ENCODE results near the gene ING5.
A peak's percentile ranks its signal among the peaks of the same experiment; 100 is the strongest.

The ING5 gene

DNA sequence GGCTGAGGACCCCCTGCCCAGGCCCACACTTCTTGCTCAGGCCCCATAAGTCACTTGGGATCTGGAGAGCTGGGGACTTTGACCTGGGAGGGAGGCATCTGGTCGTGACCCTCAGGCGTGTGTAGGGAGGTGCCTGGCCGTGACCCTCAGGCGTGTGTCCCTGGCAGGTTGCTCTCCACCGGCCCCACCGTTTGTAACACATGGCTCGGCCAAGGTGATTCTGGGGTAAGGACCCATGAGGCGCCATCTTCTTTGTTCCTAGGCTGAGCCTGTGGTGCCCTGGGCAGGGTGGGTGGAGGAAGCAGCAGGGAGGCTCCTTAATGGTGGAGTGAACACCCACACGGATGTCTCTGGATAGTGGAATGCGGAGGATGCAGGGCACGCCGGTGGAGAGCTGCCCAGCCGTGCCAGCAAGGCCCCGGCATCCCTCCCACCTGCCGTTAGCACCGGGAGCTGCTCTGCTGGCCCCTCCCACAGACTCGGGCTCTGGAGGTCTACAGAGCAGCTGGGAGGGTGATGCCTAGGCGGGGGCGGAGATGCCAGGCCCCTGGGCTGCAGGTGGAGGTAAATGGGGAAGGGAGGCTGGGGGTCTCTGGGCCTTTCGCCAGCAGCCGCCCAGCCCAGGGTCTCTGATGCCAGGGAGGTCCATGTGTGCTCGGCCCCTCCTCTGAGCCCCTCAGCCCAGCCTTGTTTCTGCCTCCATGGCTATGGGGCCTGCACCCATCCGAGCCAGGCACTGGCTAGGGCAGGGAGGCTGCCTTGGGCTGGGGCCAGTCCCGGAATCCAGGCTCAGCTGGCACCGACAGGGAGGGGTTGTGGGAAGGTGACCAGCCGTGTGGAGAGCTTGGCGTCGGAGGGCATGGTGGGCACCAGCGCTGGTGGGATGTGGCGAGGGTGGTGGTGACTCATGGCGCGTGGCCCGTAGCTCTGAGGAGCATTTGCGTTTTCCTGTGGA is 73.7 kb downstream of the ING5 start:
- peak; percentile 23 for DNase-seq (ENCODE audit: low spot score)
- no peak for TF ChIP-seq CTCF (IDR thresholded peaks at IDR 0.05; ENCODE audit: extremely low read depth, insufficient read depth, missing control alignments)
- in situ Hi-C loops (cut with MboI; ENCODE audit: low pct_unique_long_range_greater_than_20kb, low sequenced_read_pairs, unreplicated experiment), result no loop called here

DNA sequence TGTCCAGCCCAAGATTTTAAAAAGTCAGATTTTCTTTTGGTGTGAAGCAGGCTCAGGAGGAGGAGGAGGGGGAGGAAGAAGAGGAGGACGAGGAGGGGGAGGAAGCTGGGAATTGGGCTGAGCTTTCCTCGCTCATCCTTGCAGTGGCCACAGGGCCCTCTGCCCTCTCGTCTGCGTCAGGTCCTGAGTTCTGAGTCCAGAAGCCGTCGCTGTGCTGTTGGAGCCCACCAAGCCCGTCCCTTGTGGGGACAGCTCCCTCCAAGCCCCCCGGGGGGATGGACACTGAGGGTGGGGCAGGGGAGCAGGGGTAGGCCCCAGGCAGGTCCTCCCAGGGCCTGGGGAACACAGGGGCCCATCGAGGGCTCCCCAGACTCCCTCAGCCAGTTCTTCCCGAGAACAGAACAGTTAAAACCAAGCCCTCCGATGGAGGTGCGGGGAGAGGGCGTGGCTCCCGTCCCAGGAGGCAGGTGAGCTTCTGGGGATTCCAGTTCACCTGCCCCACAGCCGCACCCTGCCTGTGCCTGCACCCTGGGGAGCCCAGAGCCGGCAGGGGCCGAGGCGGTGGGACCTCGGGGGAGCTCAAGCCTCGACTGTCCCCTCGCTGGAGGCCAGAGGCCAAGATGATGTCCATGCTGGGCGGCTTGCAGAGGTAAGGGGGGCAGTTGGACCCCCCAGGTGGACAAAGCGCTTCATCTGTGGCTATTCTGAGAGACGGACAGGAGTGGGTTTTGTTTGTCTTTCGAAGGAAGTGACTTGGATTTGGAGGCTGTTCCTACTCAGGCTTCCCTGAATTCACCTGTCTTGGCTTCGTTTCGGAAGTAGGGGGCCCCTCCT is 74.7 kb downstream of the ING5 start, which contains the start of gene GAL3ST2:
TSS of gene GAL3ST2 (plus strand) at position 487 of the 834 bp plus-strand sequence. CDS start at position 621, 134 bp downstream.
- peak; percentile 17 for DNase-seq (ENCODE audit: low spot score)
- in situ Hi-C loops (cut with MboI; ENCODE audit: low pct_unique_long_range_greater_than_20kb, low sequenced_read_pairs, unreplicated experiment), result no loop called here
- no peak for TF ChIP-seq CTCF (IDR thresholded peaks at IDR 0.05; ENCODE audit: extremely low read depth, insufficient read depth, missing control alignments)

DNA sequence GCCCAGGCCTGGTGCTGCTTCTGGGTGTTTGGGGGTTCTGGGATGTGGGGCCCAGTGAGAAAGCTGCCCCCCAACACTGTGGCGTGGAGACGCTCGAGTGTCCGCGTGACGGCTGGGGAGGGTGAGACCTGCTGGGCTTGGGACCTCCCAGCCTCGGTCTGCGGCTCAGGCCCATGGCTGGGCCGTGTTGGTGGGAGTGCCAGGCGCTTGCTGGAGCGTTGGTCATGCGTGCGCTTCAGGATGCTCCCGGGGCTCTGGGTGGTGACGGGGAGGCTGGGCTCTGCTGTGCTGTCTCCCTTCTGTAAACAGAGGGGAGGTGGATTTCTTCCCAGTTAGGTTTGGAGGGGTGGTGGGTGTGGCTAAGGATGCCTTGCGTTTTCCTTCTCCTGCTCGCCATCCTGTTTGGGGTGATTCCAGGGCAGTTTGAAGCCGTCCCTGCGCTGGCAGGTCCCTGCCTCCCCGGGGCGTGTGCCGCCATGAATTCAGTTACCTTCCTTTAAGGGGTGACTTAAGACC is 75.4 kb downstream of the ING5 start:
- DNase-seq (ENCODE audit: low spot score), result peak; percentile 16
- in situ Hi-C loops (cut with MboI; ENCODE audit: low pct_unique_long_range_greater_than_20kb, low sequenced_read_pairs, unreplicated experiment), result no loop called here
- no peak for TF ChIP-seq CTCF (IDR thresholded peaks at IDR 0.05; ENCODE audit: extremely low read depth, insufficient read depth, missing control alignments)

DNA sequence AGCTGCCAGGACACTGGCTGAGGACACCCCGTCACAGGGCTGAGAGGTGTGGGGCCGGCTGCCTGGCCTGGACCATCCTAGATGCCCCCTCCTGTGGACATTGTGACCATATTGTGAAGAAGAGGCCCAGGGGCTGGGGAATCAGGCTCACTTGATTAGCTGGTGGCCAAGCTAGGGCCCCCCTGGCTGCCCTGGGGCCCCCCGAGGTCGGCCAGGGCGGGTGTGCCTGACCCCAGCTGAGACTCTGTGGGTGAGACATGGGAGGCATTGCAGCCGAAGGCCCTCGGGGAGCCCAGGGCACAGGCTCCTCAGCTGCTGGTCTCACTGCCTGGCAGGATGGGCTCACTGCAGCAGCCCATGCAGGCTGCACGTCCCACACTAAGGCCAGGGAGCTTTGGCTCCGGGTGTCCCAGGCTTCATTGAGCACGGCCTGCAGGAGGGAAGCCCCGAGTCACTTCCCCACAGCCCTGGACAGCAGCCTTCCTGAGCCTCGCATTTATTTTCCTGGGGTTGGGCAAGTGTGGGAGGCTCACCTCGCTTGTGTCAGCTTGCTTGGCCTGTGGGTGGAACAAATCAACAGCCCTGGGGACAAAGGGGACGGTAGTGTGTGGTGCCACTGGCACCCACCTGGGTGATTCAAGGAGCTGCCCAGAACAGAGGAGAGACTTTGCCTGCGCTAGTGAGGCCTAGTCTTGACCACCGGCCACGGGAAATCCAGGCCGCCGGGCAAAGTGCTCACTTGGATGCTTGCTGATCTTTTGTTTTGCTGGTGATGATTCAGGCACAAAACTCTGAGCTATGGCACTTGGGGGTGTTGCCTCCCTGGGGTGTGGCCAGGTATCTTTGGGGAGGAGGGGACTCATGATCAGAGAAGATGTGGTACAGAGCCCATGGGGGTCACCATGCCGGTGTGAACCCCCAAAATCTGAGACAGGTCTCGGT is 76.1 kb downstream of the ING5 start:
- in situ Hi-C loops (cut with MboI; ENCODE audit: low pct_unique_long_range_greater_than_20kb, low sequenced_read_pairs, unreplicated experiment), result no loop called here
- no peak for TF ChIP-seq CTCF (IDR thresholded peaks at IDR 0.05; ENCODE audit: extremely low read depth, insufficient read depth, missing control alignments)
- DNase-seq (ENCODE audit: low spot score), result peak; percentile 19

Measured in GM13977 (cell line).